AML-193 (cell line): ENCODE data around the gene TSPY10.
"Not testable (repeated sequence)": the region's sequence is repeated elsewhere in the genome, so short reads cannot be mapped to it uniquely, and the experiment has no call there.

Experiments
- DNase-seq, 2 experiments: peaks; one replicate each; lab custom pipeline; 2025; lab: John Stamatoyannopoulos, UW

The TSPY10 gene

GRCh38 chrY:9527580-9527979, at the start of gene TSPY10:
Gene TSPY10, plus strand, starts transcription at chrY:9527880. Its CDS starts 46 bp downstream, at chrY:9527926.
- not testable (repeated sequence) for DNase-seq

- not testable (repeated sequence) for DNase-seq
Measured at GRCh38 chrY:9486967-9487366, 40.7 kb upstream of the TSPY10 start, which contains the start of gene TSPY9. Gene TSPY9, plus strand, starts transcription at chrY:9487267. Its CDS starts 46 bp downstream, at chrY:9487313.

- not testable (repeated sequence) for DNase-seq
Measured at GRCh38 chrY:9504396-9504795, 23.3 kb upstream of the TSPY10 start.

GRCh38 chrY:9516287-9516686, 11.4 kb upstream of the TSPY10 start:
- not testable (repeated sequence) for DNase-seq
